NCI-H2029 (cell line): ENCODE results near the gene SNRPA1.
"Not testable (repeated sequence)": the region's sequence is repeated elsewhere in the genome, so short reads cannot be mapped to it uniquely, and the experiment has no call there.

Experiments
- DNase-seq: peaks from one replicate; lab custom pipeline; 2025; lab: John Stamatoyannopoulos, UW

Gene SNRPA1

DNA sequence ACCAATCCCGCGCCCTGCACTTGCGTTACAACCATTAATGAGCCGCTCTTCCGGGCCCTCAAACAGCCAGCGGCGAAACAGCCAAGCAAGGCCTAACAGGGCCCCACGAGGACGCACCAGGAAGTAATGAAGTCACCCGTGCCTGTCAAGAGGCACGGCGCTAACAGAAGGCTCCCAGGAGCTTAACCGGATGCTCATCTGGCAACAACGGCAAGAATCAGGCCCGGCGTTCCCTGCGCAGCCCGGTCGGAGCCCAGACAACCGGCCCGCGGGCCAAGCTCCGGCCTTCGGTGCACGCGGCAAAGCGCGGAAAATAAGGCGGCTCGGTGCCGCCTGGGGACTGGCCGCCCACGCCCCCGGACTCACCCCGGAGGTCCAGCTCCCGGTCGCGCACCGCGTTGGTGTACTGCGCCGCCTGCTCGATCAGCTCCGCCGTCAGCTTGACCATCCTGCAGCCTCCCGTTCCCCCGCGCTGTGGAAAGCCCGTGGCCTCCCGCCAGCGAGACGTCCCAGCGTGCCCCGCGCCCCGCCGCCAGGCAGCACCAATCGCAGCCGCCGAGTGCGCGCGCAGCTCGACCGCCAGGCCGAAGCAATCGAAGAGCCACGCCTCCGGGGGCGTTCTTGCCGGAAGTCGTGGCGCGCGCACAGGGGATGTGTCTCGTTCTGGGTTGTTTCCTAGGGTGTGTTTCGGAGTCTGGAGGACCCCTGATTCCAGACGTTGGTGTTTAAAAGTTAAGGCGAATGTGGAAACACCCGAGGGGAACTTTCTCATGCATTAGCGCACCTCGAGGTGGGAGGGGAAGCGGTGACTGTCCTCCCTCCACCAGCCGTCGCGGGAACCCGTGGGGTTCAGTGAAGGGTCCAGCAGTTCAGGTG is at the start of gene SNRPA1:
TSS of gene SNRPA1 (minus strand) at position 518 of the 876 bp plus-strand sequence. CDS start at position 448, 70 bp downstream.
- DNase-seq = peak; percentile 73

DNA sequence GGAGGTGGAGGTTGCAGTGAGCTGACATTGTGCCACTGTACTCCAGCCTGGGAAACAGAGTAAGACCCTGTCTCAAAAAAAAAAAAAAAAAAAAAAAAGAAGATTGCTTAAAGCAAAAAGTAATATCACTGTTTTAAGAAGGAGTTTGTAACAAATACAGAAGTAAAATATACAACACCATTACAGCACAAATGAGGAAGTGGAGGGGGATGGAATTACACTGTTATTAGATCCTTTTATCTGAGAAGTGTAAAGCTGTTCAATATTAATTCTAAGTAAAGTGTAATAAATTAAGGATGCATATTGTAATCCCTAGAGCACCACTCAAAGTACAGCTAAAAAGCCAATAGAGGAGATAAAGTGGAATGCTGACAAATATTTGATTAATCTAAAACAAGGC is 47.0 kb upstream of the SNRPA1 start:
- no peak for DNase-seq

DNA sequence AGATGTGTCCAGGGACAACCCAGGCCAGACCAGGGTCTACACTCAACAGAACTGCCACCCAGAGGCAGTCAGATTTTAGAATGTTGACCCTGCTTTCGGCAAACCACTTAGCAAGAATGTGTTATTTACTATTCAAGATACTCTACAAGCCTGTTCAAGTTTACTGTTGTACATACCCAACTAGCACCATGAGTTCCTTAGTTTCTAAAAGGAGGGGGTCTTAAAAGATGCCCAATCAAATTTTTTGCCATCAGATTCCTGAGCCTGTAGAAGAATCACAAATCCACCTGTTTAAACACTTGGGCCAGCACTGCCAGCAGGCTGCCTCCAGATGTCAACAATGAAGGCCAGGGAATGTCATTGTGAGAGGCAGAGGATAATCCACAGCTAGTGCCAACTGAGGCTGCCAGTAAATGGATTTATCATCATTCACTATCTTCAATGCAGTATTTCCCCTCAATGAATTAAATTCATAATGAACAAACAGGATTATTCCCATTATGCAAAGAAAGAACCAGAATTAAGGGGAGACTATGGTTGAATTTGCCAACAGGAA is 43.5 kb upstream of the SNRPA1 start:
- no peak for DNase-seq

DNA sequence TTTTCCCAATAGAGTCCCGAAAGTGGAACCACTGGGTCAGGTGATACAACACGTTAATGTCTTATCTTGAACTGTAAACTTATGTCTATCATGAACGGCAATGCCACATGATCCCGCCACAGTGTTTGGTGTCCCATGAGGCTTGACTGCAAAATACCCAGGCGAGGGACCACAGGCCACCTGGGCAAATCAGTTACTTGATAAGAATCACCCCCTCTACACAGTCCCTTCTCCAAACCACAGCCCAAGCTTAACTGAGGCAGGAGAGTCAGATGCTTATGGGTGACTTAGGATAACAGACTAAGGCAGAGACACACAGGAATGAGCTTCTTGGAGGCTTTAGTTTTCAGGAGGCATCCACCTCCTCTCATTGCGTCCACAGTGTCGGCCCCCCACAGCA is 42.9 kb upstream of the SNRPA1 start:
- DNase-seq = no peak

DNA sequence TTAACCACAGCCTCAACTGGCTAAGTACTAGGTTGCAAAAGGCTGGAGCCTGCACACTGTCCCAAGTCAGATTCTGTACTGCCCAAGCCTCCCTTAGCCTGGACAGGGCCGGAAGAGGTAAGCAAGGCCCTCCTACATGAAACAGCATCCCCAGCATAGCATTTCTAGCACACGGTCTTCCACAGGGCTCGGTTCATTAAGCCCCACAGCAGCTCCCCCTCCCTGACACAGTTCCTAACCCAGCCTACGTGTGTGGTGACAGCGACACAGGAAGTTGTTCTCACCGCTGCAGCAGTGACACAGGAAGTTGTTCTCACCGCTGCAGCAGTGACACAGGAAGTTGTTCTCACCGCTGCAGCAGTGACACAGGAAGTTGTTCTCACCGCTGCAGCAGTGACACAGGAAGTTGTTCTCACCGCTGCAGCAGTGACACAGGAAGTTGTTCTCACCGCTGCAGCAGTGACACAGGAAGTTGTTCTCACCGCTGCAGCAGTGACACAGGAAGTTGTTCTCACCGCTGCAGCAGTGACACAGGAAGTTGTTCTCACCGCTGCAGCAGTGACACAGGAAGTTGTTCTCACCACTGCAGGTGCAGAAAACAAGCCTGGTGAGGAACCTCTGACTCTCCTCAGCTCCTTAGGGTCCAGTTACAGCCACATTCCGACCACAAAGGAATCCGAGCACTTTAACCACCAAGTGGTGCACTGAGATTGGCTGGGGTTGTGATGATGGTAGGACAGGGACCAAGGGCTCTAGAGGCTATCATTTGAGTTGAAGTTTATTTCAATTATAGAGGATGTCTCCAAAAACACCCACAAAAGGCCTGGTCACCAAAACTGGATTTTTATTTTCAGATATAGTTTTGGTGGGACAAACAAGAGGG is 39.1 kb upstream of the SNRPA1 start:
- not testable (repeated sequence) for DNase-seq

DNA sequence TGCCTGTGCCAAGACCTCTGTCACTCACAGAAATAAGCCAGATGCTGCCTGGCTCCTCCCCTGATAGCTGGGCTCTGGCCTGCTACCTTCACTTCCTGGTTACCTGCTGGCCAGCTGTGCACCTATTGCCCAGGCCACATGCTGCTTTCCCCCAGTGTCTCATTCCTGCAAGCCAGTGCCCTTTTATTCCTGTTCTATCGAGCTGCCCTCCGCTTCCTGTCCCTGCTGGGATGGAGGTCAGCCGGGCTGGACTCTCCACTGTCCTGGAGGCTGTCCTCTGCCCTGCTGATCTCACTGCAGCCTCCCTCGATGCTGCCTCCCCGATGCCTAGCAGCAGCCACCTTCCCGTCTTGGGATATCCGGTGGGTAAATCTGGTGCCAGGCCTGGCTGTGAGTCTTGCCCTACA is 37.0 kb upstream of the SNRPA1 start:
- DNase-seq = no peak

DNA sequence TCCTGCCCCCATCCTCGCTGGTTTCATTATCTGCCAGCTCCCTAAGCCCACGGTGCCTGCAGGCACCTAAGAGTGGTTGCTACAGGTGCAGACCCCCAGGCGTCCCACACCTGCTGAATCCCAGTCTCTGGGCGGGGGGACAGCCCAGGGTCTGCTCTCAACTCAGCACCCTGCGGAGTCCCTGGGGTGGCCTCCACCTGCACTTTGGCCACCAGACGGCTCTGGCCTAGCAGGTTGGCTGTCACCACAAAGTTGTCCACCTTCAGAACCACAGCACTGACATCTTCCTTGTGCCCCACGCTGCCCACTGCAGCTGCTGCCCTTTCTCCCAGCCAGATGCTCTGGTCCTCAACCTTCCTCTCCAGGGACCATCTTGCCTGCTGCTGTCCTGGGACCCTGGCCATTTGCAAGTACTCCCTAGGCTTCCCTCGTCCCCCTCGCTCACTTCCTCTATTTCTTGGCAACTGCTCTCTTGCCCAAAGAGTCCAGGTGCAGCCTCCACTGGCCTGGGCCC is 34.9 kb upstream of the SNRPA1 start:
- DNase-seq = no peak

DNA sequence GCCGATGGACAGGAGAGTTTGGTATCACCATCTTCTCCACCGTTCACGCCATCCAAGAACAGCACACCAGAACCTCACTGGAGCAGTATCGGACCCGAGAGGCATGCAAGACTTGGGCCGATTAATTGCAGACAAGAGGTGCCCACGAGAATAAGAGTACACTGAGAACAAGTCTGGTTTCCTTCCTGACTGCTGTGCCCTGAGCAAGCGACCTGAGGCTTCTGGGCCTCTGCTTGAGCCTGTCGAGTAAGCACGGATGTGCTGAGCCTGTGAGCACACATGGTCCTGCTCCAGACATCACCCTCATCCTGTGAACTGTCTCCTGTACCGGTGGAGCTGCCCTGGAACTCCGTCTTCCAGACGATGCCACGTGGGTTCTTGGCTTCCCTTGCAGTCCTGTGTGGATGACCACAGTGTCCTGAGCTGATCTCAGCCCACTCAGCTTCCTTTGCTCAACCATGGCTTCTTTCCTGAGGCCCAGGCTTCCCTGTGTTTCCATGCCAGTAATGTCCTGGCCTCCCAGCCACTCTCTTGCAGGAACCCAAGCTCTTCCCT is 34.3 kb upstream of the SNRPA1 start:
- no peak for DNase-seq

DNA sequence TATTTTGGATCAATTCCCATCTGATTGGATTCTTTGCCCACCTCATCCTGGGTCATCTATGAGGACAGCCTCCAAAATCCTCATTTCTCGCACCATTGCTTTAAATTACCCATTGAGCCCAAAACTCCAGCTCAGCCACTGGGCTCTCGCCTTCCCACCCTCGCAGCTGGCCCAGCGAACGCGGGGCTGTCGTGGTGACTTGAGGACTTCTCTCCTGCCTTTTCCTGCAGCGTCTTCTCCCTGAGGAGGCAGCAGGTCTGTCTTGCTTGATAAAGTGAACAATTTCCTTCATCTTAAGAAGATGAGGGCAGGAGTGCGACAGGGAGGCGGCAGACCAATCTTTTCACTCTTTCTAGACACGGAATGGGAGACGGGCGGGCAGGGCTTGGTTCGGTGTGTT is 33.0 kb upstream of the SNRPA1 start:
- DNase-seq = no peak

DNA sequence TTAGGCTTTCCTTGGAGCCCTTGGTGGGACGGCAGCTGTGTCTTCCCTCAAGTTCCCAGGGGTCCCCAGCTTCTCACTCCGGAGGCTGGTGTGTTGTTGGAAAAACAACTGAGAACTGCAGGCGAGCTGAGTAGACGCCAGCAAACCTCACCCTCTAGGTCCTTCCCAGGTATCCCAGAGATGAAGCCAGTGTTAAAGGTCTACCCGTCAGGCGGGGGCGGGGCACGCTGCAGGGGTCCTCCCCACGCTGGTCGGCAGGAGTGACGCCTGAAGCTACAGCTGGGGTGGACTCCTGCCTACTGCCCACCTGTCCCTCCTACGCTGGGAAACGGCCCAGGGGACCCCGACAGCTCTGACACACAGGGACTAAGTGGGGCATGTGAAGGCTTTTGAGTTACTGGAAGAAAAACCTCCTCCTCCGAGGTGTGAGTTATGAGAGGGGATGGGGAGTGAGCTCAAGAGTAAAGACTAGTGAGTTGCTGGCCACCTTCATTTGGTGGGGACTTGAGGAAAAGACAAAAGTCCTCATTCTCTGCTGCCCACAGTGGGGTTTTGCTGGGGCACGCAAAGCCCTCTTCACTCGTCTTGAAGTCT is 32.2 kb upstream of the SNRPA1 start:
- DNase-seq = no peak

DNA sequence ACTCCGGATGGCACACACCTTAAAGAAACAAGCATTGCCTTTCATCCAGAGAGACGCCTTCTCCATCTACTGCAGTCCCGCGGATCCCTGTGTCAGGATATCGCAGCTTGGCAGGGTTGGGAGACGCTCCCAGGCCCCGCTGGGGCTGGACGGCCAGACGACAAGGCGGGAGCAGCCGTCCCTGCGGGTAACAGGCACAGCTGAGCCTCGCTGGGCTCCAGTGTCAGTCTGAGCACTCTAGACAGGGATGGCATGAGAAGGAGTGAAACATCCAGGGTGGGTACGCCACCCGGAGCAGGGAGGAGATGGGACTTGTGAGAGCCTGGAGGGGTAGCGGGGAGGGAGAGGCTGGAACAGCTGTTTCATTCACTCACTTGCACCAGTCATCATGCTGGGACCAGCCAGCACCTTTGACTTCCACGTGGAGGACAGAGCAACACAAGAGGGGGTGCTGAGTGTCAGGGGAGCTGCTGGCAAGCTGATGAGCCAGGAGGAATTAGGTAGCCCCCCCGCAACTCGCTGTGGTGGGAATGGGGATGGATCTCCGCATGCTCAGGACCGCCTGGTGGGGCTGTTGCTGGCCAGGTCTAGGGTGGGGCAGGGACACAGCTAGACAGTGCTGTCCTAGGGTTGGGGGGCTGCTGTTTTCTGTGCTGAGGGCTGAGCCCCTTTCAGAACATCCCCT is 31.6 kb upstream of the SNRPA1 start:
- no peak for DNase-seq

DNA sequence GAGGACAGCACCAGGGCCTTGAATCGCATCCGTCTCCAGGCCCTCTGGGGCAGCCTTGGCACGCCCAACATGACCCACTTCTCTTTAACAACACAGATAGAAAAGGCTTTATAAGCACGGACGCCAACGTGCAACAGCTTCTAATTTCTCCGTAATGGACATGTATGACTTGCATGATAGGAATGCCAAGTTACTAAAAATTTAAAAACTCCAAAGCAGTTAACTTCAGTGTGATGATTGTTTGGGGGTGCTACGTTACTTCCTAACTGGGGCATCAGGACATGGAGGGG is 30.9 kb upstream of the SNRPA1 start:
- no peak for DNase-seq

DNA sequence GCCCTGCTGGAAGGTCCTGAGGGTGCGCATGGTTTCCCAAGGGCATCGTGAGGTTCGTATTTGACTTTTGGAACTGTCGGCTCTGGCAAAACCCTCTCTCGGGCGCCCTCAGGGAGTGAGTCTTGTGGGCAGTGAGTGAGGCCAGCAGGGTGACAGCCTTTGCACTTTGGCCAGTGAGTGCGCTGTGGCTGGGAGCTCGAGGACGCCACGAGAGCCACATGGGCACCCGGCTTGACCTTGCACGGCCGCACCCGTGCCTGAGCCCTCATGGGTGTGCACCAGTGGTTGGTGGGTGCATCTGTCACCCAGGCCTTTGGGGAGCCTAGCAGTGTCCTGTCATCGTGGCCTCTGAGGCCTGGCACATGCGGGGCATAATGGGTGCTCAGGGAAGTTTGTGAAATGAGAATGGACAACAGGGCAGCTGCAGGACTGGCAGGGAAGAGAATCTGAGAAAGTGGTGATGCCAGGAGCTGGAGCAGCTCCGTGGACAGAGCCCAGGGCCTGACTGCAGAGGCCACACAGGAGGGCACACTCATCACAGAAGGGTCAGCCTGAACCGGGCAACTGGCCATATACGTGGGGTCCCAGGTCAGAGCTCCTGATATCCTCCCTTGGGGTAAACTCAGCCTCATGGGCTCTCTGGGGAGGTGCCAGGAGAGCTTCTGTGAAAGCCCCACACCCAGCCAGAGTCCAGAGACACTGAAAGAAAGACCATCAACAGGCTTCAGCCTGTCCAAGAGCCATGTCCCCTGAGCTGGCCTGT is 30.4 kb upstream of the SNRPA1 start:
- DNase-seq = no peak

DNA sequence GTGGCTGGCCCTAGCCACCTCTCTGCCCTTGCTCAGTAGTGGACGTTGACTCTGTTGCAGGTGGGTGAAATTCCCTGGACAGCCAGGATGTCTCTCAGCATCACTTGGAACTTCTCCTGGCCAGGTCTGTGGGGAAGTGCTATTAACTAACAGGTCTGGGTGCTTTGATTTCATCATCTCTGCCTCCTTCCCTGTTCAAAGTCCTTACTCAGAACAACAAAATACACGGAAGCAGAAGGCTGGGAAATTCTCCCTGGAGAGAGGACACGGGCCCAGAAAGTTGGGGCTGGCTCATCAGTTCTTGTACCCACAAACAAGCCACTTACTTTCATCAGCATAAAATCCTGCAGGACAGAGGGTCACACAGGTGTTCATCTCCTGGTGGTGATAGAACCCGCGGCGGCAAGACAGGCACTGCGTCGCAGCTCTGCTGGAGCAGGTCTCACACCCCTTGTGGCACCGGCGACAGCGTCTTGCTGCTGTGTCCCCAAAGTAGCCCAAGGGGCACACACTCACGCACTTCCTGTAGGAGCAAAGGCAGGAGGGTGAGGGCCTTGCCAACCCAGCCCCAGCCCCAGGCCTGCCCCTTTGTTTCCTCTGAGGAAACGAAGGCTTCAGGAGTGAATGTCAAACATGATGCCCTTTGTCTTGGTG is 29.6 kb upstream of the SNRPA1 start:
- no peak for DNase-seq

DNA sequence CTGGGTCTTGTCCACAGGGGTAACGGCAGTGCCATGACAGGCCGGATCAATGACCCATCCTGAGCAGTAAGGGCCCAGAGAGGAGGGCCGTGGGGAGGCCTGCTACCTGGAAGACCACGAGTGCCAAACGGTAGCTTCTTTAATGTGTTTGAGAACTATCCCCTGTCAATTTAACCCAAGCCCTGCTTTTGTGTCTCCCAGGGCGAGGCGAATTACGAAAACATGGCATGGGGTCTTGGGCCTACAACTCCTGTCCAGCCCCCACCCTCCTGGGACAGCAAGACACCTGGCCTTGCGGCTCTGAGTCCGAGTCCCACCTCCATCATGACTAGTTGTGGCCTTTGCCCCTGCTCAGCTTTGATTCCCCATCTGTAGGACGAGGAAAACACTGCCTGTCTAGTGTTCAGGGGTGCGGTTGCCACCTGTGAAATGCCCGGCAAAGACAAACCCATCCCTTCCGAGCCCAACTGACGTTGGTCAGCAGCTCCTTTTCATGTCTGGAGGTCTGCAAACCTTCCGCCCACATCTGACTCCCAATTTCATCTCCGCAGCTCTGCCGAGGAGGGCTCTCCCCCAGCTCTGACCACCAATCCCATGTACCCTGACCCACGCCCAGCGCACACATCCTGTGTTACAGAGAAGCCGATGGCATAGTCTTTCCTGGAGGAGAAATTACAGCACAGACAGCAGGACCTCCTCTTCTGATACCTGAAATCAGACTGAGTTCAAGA is 28.9 kb upstream of the SNRPA1 start:
- DNase-seq = no peak

DNA sequence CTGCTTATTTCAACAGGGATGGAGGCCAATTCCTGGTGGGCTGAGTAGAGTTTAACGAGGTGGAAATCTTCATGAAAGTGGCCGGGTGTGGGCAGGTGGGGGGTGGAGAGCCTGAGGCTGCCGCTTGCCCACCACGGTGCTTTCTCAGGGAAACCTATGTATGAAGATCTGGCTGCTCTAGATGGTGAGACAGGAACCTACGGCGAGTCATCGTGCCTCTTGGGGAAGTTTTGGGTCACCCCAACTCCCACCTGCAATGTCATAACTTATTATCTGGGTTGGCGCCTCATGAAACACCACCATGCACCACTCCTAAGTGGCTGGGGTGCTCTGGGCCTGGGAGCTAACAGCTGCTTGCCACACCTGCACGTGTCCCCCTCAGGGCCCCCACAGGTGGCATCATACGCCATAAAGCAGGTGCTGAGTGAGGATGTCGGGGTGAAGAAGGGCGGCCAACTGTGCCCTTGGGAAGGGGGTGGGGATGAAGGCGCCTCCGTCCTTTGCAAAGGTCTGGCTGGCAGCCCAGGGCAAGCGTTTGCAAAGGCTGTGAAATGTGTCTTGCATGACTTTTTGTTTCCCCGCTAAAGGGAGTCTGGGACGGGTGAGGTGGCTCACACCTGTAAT is 27.9 kb upstream of the SNRPA1 start:
- no peak for DNase-seq

DNA sequence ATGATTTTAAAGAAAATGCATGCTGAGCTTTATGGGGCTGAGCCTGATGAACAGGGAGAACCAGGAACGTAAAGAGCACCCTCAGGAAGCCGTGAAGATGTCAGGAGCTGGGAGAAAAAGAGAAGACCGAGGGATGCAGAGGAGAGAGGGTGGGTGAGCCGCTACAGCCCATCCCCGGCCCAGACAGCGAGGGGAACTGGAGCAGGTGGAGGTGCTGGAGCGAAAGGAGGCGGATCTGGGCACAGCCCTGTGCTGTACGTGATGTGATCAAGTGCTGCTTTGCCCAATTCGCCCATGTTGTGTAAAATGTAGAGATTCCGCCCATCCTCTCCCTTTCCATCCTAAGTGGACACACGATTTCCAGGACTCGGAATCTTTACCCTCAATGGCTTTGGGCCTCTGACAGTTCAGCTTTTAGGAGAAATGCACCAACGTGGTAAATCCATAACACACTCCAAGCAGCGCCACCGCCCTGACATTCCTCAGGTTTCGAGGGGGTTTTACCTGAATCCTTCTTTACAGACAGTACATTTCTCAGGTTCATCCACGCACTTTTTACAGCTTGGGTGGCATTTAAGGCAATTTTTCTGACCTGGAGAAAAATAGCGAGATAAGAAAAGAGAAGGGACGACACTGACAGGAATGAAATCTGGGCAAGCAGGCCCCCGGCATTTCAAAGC is 27.1 kb upstream of the SNRPA1 start:
- no peak for DNase-seq

DNA sequence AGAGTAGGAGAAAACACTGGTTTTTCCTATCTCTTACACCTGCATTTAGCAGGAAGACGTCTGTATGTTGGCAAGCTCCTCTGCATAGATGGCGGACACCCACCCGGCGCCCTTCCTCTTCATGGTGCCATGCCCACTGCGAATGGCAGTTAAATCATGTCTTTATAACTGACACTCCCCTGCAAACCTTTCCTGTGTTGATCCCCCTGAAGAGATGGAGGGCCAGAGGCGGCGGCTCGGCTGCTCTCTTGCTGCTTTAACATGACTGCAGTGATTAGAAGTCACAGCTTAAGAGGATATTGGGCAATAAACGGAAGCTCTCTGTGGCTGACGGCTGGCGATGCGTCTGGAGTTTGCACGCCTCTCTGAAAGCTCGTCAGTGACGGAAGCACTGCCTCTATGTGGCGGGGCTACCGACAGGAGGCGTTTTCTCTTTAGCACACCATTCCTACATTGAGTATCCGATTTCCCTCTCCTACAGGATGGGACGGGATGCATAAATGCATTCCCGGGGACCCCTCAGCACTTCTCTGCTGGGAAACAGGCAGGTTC is 25.5 kb upstream of the SNRPA1 start:
- peak; percentile 0 for DNase-seq
